ENCODE results near the gene KXD1. TPM values are rescaled to one million over a fixed set of nuclear protein-coding genes. Genes with fewer than 3 reads are reported as not detected.
"Not testable (repeated sequence)": the region's sequence is repeated elsewhere in the genome, so short reads cannot be mapped to it uniquely, and the experiment has no call there.

KXD1 gene
- total RNA-seq, 1 experiment from 2014 or later, result 120 TPM

- Mint-ChIP-seq H3K4me3 (ENCODE audit: unreplicated experiment) (peak overlapping the region; percentile 88), H3K9me3 (ENCODE audit: unreplicated experiment) (no peaks in the 10 kb centered on the region), H3K27me3 (ENCODE audit: insufficient read depth, unreplicated experiment) (no peaks in the 10 kb centered on the region), H3K36me3 (ENCODE audit: insufficient read depth, unreplicated experiment) (peaks cover 19% of the 10 kb centered on the region), H3K27ac (ENCODE audit: low read depth, unreplicated experiment) (peak overlapping the region; percentile 90), H3K4me1 (ENCODE audit: insufficient read depth, unreplicated experiment) (peaks cover 14% of the 10 kb centered on the region)
- TF ChIP-seq, protein P1, sequence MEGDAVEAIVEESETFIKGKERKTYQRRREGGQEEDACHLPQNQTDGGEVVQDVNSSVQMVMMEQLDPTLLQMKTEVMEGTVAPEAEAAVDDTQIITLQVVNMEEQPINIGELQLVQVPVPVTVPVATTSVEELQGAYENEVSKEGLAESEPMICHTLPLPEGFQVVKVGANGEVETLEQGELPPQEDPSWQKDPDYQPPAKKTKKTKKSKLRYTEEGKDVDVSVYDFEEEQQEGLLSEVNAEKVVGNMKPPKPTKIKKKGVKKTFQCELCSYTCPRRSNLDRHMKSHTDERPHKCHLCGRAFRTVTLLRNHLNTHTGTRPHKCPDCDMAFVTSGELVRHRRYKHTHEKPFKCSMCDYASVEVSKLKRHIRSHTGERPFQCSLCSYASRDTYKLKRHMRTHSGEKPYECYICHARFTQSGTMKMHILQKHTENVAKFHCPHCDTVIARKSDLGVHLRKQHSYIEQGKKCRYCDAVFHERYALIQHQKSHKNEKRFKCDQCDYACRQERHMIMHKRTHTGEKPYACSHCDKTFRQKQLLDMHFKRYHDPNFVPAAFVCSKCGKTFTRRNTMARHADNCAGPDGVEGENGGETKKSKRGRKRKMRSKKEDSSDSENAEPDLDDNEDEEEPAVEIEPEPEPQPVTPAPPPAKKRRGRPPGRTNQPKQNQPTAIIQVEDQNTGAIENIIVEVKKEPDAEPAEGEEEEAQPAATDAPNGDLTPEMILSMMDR (IDR thresholded peaks at IDR 0.05; ENCODE audit: unreplicated experiment), result peak; percentile 4
- intact Hi-C loops (cut with micrococcal nuclease), result loop anchor here (5.0 kb wide), 3 partner anchors 88 to 173 kb away; no protein-coding TSS in a partner anchor
- TSS peak; percentile 66 for BruUV-seq (replicated peaks)
- ChIA-PET CTCF (interaction anchor here (0.6 to 3.5 kb wide), 31 partner anchors 9 to 419 kb away, joined by 3 to 27 read pairs (median 4); partner anchors contain the start of genes UBA52 and UPF1), POLR2A (interaction anchor here (0.5 to 3.6 kb wide), 29 partner anchors 9 to 475 kb away, joined by 3 to 87 read pairs (median 4); partner anchors contain the start of genes COPE, DDX49, ELL and FKBP8)
- peak; percentile 75 for DNase-seq (ENCODE audit: unreplicated experiment)
Observed at GRCh38 chr19:18589380-18590272, 32.0 kb downstream of the KXD1 start.

DNA sequence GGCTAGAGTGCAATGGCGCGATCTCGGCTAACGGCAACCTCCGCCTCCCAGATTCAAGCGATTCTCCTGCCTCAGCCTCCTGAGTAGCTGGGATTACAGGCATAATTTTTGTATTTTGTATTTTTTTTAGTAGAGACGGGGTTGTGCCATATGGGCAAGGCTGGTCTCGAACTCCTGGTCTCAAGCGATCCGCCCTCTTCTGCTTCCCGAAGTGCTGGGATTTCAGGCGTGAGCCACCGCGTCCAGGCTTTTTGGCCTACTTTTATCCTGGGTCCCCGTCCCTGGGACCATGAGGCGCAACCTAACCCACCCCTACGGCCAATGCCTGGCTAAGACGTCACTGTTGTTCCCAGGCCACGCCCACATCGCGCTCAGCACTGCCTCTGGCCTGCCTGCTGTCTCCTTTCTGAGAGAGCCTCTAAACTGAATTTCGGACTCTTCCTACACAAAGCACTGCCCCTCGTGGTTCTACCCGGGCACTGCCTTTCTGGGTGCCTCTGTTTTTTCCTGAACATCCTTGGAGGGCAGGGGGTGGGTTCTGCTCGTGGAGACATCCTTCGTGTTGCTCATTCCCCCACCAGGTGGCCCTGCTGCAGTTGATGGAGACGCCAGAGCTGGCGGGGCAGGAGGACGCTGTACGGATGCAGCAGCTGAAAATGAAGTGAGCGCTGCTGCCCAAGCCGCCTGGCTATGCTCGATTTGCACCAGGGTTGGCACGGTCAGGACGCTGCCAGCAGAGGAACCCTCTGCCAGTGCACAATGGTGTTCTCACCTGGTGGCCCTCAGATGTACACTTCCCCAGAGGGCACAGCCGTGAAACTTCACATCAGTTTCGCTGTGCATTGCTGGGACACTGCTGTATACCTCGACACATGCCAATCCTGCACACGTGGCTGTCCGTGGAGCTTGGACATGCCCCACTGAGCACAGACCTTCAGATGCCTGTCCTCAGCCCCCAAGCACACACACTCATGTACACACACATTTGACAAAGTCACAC lies 32.9 kb downstream of the KXD1 start:
- H3K36me3 Mint-ChIP-seq (ENCODE audit: insufficient read depth, unreplicated experiment), result peaks cover 19% of the 10 kb centered on the region
- intact Hi-C loops (cut with micrococcal nuclease), result loop anchor here (5.0 kb wide), 1 partner anchor 172 kb away; no protein-coding TSS in a partner anchor
- peak; percentile 90 for DNase-seq (ENCODE audit: unreplicated experiment)
- H3K9me3 Mint-ChIP-seq (ENCODE audit: unreplicated experiment), result no peaks in the 10 kb centered on the region
- H3K27ac Mint-ChIP-seq (ENCODE audit: low read depth, unreplicated experiment), result peak overlapping the region; percentile 90
- peaks cover 17% of the 10 kb centered on the region for H3K4me1 Mint-ChIP-seq (ENCODE audit: insufficient read depth, unreplicated experiment)
- ChIA-PET POLR2A (interaction anchor here (0.6 to 3.6 kb wide), 9 partner anchors 10 to 338 kb away, joined by 3 to 87 read pairs (median 4); partner anchors contain the start of genes COPE, DDX49, ELL and KXD1), CTCF (interaction anchor here (0.6 to 3.5 kb wide), 14 partner anchors 8 to 396 kb away, joined by 3 to 27 read pairs (median 4); partner anchors contain the start of gene UBA52)
- H3K27me3 Mint-ChIP-seq (ENCODE audit: insufficient read depth, unreplicated experiment), result no peaks in the 10 kb centered on the region
- H3K4me3 Mint-ChIP-seq (ENCODE audit: unreplicated experiment), result peak overlapping the region; percentile 88
- TF ChIP-seq, protein P1 (IDR thresholded peaks at IDR 0.05; ENCODE audit: unreplicated experiment), result peak; percentile 24
- TSS peak; percentile 54 for BruUV-seq (replicated peaks)

- no peak for DNase-seq (ENCODE audit: unreplicated experiment)
- no TSS peak for BruUV-seq (replicated peaks)
- Mint-ChIP-seq H3K9me3 (ENCODE audit: unreplicated experiment) (no peaks in the 10 kb centered on the region), H3K36me3 (ENCODE audit: insufficient read depth, unreplicated experiment) (peaks cover 19% of the 10 kb centered on the region), H3K4me3 (ENCODE audit: unreplicated experiment) (no peak overlapping the region), H3K27me3 (ENCODE audit: insufficient read depth, unreplicated experiment) (no peaks in the 10 kb centered on the region), H3K27ac (ENCODE audit: low read depth, unreplicated experiment) (no peak overlapping the region), H3K4me1 (ENCODE audit: insufficient read depth, unreplicated experiment) (peaks cover 17% of the 10 kb centered on the region)
- intact Hi-C loops (cut with micrococcal nuclease), result loop anchor here (1.0 to 5.0 kb wide), 2 partner anchors 44 to 170 kb away; no protein-coding TSS in a partner anchor
- TF ChIP-seq, protein P1 (IDR thresholded peaks at IDR 0.05; ENCODE audit: unreplicated experiment), result no peak
- POLR2A ChIA-PET, result interaction anchor here (0.6 to 2.7 kb wide), 3 partner anchors 9 to 328 kb away, joined by 3 to 17 read pairs (median 5); partner anchors contain the start of genes COPE, DDX49 and UBA52
- CTCF ChIA-PET, result interaction anchor here (0.6 to 3.5 kb wide), 8 partner anchors 9 to 758 kb away, joined by 3 to 25 read pairs (median 10); no protein-coding TSS in a partner anchor
Observed at GRCh38 chr19:18591735-18592385, 34.2 kb downstream of the KXD1 start.

- H3K36me3 Mint-ChIP-seq (ENCODE audit: insufficient read depth, unreplicated experiment), result peaks cover 21% of the 10 kb centered on the region
- not testable (repeated sequence) for H3K9me3 Mint-ChIP-seq (ENCODE audit: unreplicated experiment); DNase-seq (ENCODE audit: unreplicated experiment); H3K27me3 Mint-ChIP-seq (ENCODE audit: insufficient read depth, unreplicated experiment); BruUV-seq (replicated peaks); H3K27ac Mint-ChIP-seq (ENCODE audit: low read depth, unreplicated experiment); H3K4me3 Mint-ChIP-seq (ENCODE audit: unreplicated experiment)
- intact Hi-C loops (cut with micrococcal nuclease), result loop anchor here (1.0 to 5.0 kb wide), 2 partner anchors 44 to 170 kb away; no protein-coding TSS in a partner anchor
- POLR2A ChIA-PET, result interaction anchor here (0.7 to 2.7 kb wide), 6 partner anchors 10 to 327 kb away, joined by 3 to 17 read pairs (median 3); partner anchors contain the start of genes COPE, CRTC1, DDX49 and UBA52
- CTCF ChIA-PET, result interaction anchor here (0.6 to 3.3 kb wide), 12 partner anchors 8 to 535 kb away, joined by 3 to 25 read pairs (median 6); partner anchors contain the start of gene UPF1
- H3K4me1 Mint-ChIP-seq (ENCODE audit: insufficient read depth, unreplicated experiment), result peaks cover 17% of the 10 kb centered on the region
Observed at GRCh38 chr19:18592732-18593131, 35.1 kb downstream of the KXD1 start.

Data from MCF 10A (cell line).